CD14-positive monocyte (primary cell): ENCODE results near the gene KIFC3. TPM values are rescaled to one million over a fixed set of nuclear protein-coding genes. Genes with fewer than 3 reads are reported as not detected.

Experiments
- DNase-seq, 3 donors: peaks; one replicate each; pipeline ENCODE4 v3.0.0-alpha.2; 2011 to 2022
- H2AFZ ChIP-seq: 2 replicates; pipeline ENCODE4 v1.6.0; 2012; ENCODE audit warnings: mild to moderate bottlenecking, low read depth, low read length, inconsistent platforms; ENCODE audit not compliant: insufficient read depth, poor library complexity, severe bottlenecking
- H3K27ac ChIP-seq, 2 donors: 1 replicate in 1 of 2; 2 replicates in 1 of 2; pipeline ENCODE4 v1.5.1; 2012 to 2013; ENCODE audit warnings: low read length in 2 of 2, control low read depth in 1 of 2, inconsistent platforms in 1 of 2, low read depth in 1 of 2, mild to moderate bottlenecking in 1 of 2
- H3K27me3 ChIP-seq, 2 donors: one replicate each; pipeline versions ENCODE4 v1.6.0 to v1.6.1; 2011 to 2013; ENCODE audit warnings: low read length in 2 of 2; ENCODE audit not compliant: control insufficient read depth in 2 of 2, insufficient read depth in 2 of 2
- H3K36me3 ChIP-seq, 2 donors: replicated peaks in 1 of 2; 1 replicate in 1 of 2; 2 replicates in 1 of 2; pipeline versions ENCODE4 v1.5.1 to v1.6.1; 2012 to 2013; ENCODE audit warnings: low read length in 2 of 2, control low read depth in 1 of 2, inconsistent platforms in 1 of 2, mild to moderate bottlenecking in 1 of 2; ENCODE audit not compliant: insufficient read depth in 2 of 2, control insufficient read depth in 1 of 2
- H3K4me1 ChIP-seq, 2 donors: 1 replicate in 1 of 2; 2 replicates in 1 of 2; pipeline versions ENCODE4 v1.5.1 to v1.6.1; 2012 to 2013; ENCODE audit warnings: low read length in 2 of 2, control low read depth in 1 of 2, inconsistent platforms in 1 of 2, mild to moderate bottlenecking in 1 of 2, moderate library complexity in 1 of 2; ENCODE audit not compliant: insufficient read depth in 2 of 2, control insufficient read depth in 1 of 2
- H3K4me2 ChIP-seq: replicated peaks from 2 replicates; pipeline ENCODE3; 2012; ENCODE audit warnings: low read length, moderate library complexity, mild to moderate bottlenecking; ENCODE audit not compliant: poor library complexity, severe bottlenecking; ENCODE audit errors: extremely low read depth
- H3K4me3 ChIP-seq, 3 experiments: fragments of 200-600 bp in 1 of 3; sonication (generic) in 1 of 3; replicated peaks in 1 of 3; 1 replicate in 2 of 3; 2 replicates in 1 of 3; pipeline ENCODE4 v1.5.1; 2011 to 2013; ENCODE audit warnings: low read length in 3 of 3, mild to moderate bottlenecking in 3 of 3, control low read depth in 2 of 3, low read depth in 2 of 3, inconsistent platforms in 1 of 3, moderate library complexity in 1 of 3
- H3K79me2 ChIP-seq: 2 replicates; pipeline ENCODE4 v1.6.0; 2012; ENCODE audit warnings: mild to moderate bottlenecking, control low read depth, inconsistent platforms, low read length, moderate library complexity; ENCODE audit not compliant: insufficient read depth
- H3K9ac ChIP-seq: 2 replicates; pipeline ENCODE4 v1.6.0; 2017; ENCODE audit warnings: low read length, mild to moderate bottlenecking; ENCODE audit not compliant: insufficient read depth, poor library complexity, severe bottlenecking
- H3K9me3 ChIP-seq, 2 donors: replicated peaks in 1 of 2; 1 replicate in 1 of 2; 2 replicates in 1 of 2; pipeline versions ENCODE4 v1.5.1 to v1.6.1; 2012 to 2013; ENCODE audit warnings: low read length in 2 of 2, control low read depth in 1 of 2; ENCODE audit not compliant: control insufficient read depth in 1 of 2, insufficient read depth in 1 of 2
- H4K20me1 ChIP-seq: 2 replicates; pipeline ENCODE4 v1.6.0; 2012; ENCODE audit warnings: mild to moderate bottlenecking, low read length, control low read depth, moderate library complexity; ENCODE audit not compliant: insufficient read depth
- H3K27ac Mint-ChIP-seq, 7 donors: one replicate each; pipeline ENCODE4 v1.8.0; 2020; ENCODE audit warnings: mild to moderate bottlenecking in 7 of 7, mixed read lengths in 7 of 7, moderate library complexity in 6 of 7, inconsistent platforms in 2 of 7
- H3K27me3 Mint-ChIP-seq, 3 donors: one replicate each; pipeline ENCODE4 v1.8.0; 2021 to 2022; ENCODE audit warnings: low read depth in 3 of 3, mild to moderate bottlenecking in 3 of 3, mixed read lengths in 3 of 3, moderate library complexity in 3 of 3, inconsistent platforms in 1 of 3
- H3K36me3 Mint-ChIP-seq, 2 donors: one replicate each; pipeline ENCODE4 v1.8.0; 2020; ENCODE audit warnings: mixed read lengths in 2 of 2, inconsistent platforms in 1 of 2, mild to moderate bottlenecking in 1 of 2
- H3K4me1 Mint-ChIP-seq: one replicate; pipeline ENCODE4 v1.8.0; 2020; ENCODE audit warnings: mild to moderate bottlenecking, mixed read lengths
- H3K4me3 Mint-ChIP-seq, 2 donors: one replicate each; pipeline ENCODE4 v1.8.0; 2020; ENCODE audit warnings: mild to moderate bottlenecking in 2 of 2, mixed read lengths in 2 of 2, moderate library complexity in 1 of 2
- H3K9me3 Mint-ChIP-seq, 7 donors: one replicate each; pipeline ENCODE4 v1.8.0; 2020 to 2022; ENCODE audit warnings: mixed read lengths in 7 of 7, mild to moderate bottlenecking in 6 of 7, moderate library complexity in 6 of 7, inconsistent platforms in 2 of 7
- WGBS: methylation state at CpG from one replicate; pipeline ENCODE4 v1.1.5; 2013; ENCODE audit warnings: missing lambda C conversion rate; ENCODE audit not compliant: insufficient coverage; 5-methylcytosine and 5-hydroxymethylcytosine counted together
- intact Hi-C, 2 donors: fragments of 100-400 bp; cut with micrococcal nuclease; formaldehyde crosslinking; loops; one replicate each; pipeline versions ENCODE4 v1.15.0 to v1.15.1; 2023
- polyA plus RNA-seq, 3 donors: library from polyadenylated mRNA; depleted of rRNA in 1 of 3; unstranded in 2 of 3; stranded (reverse) in 1 of 3; fragments of 300-500 nt in 2 of 3; fragments of >200 nt in 1 of 3; fragmentation: Illumina TruSeq in 2 of 3; gene quantifications; 1 replicate in 2 of 3; 2 replicates in 1 of 3; pipeline ENCODE4 v1.2.3, GENCODE V29; 2012 to 2021
- TF ChIP-seq, protein P1 (sequence below): fragments of 200-600 bp; IDR thresholded peaks from one replicate; pipeline ENCODE4 v1.8.0; 2022; ENCODE audit warnings: antibody characterized with exemption, mild to moderate bottlenecking

Gene KIFC3
- polyA plus RNA-seq, 3 donors: 0.24 to 1.7 TPM; not detected in 1

- no peak overlapping the region for H3K4me2 ChIP-seq
- H3K36me3 Mint-ChIP-seq: peaks cover 9 to 14% of the 10 kb centered on the region in 2 donors
- no peak overlapping the region for H2AFZ ChIP-seq
- H3K4me3 ChIP-seq: no peak overlapping the region
- H3K4me1 Mint-ChIP-seq: peaks cover 3% of the 10 kb centered on the region
- no peaks in the 10 kb centered on the region for H3K9me3 ChIP-seq
- H3K9me3 Mint-ChIP-seq: peaks cover 0 to 6% (median 0%) of the 10 kb centered on the region in 7 donors
- TF ChIP-seq, protein P1, sequence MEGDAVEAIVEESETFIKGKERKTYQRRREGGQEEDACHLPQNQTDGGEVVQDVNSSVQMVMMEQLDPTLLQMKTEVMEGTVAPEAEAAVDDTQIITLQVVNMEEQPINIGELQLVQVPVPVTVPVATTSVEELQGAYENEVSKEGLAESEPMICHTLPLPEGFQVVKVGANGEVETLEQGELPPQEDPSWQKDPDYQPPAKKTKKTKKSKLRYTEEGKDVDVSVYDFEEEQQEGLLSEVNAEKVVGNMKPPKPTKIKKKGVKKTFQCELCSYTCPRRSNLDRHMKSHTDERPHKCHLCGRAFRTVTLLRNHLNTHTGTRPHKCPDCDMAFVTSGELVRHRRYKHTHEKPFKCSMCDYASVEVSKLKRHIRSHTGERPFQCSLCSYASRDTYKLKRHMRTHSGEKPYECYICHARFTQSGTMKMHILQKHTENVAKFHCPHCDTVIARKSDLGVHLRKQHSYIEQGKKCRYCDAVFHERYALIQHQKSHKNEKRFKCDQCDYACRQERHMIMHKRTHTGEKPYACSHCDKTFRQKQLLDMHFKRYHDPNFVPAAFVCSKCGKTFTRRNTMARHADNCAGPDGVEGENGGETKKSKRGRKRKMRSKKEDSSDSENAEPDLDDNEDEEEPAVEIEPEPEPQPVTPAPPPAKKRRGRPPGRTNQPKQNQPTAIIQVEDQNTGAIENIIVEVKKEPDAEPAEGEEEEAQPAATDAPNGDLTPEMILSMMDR: no peak
- no peaks in the 10 kb centered on the region for H3K79me2 ChIP-seq
- no peak for DNase-seq
- H3K4me3 Mint-ChIP-seq: no peak overlapping the region
- no peaks in the 10 kb centered on the region for H3K27me3 ChIP-seq
- peaks cover 0 to 6% (median 2%) of the 10 kb centered on the region in 3 donors for H3K27me3 Mint-ChIP-seq
- no peak overlapping the region for H3K9ac ChIP-seq
- H4K20me1 ChIP-seq: no peaks in the 10 kb centered on the region
- H3K36me3 ChIP-seq: peaks cover 6 to 8% of the 10 kb centered on the region in 2 donors
- no peak overlapping the region for H3K27ac ChIP-seq
- intact Hi-C loops: no loop called here
- peak overlapping the region in 1 of 7 donors; percentile 57 for H3K27ac Mint-ChIP-seq
- H3K4me1 ChIP-seq: no peaks in the 10 kb centered on the region
- 95% methylated on average over 40 of the region's 40 CpGs for WGBS
These were observed 41.7 kb downstream of the KIFC3 start for GRCh38 chr16:57760357-57761160.

- H4K20me1 ChIP-seq: no peaks in the 10 kb centered on the region
- Mint-ChIP-seq H3K4me3 (no peak overlapping the region), H3K27me3 (peaks cover 0 to 6% (median 2%) of the 10 kb centered on the region in 3 donors), H3K36me3 (peaks cover 11 to 21% of the 10 kb centered on the region in 2 donors), H3K27ac (peak overlapping the region in 2 of 7 donors; percentile 57 to 77), H3K9me3 (peaks cover 0 to 5% (median 0%) of the 10 kb centered on the region in 7 donors), H3K4me1 (peaks cover 3% of the 10 kb centered on the region)
- no peak overlapping the region for H3K27ac ChIP-seq
- H3K4me3 ChIP-seq: no peak overlapping the region
- TF ChIP-seq, protein P1: no peak
- no peak overlapping the region for H2AFZ ChIP-seq
- no peak overlapping the region for H3K4me2 ChIP-seq
- 92% methylated on average over 12 of the region's 21 CpGs for WGBS
- no peaks in the 10 kb centered on the region for H3K27me3 ChIP-seq
- intact Hi-C loops: no loop called here
- H3K36me3 ChIP-seq: peaks cover 13 to 16% of the 10 kb centered on the region in 2 donors
- no peaks in the 10 kb centered on the region for H3K4me1 ChIP-seq
- no peaks in the 10 kb centered on the region for H3K79me2 ChIP-seq
- no peak overlapping the region for H3K9ac ChIP-seq
- H3K9me3 ChIP-seq: no peaks in the 10 kb centered on the region
- DNase-seq: no peak
These were observed 42.5 kb downstream of the KIFC3 start for GRCh38 chr16:57759541-57760356.
